Inflammatory macrophage (primary cell): ENCODE results near the gene MECP2.

Source experiments
- DNase-seq, 2 donors: peaks; one replicate each; pipeline ENCODE4 v3.0.0-alpha.2; 2020 to 2022

MECP2 gene

GRCh38 chrX:154115071-154115470, 17.6 kb upstream of the MECP2 start:
- DNase-seq = no peak

DNA sequence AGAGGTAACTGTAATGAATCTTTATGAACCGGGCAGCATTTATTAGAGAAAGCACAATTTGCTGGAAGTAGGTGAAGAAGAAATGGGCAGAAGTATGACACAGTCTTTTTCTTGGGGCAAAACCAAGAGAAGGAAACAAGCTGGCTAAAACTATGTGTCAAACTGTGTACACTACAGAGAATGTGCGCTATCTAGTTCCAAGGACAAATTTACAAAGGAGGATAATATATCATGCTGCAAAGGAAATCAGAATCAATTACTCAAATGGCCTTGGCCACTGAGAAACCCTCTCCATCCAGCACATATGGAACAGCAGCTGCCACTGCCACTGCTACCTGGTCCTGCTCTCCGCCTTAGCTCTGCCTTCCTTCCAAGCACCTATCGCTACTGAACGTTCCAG, 17.1 kb upstream of the MECP2 start:
- no peak for DNase-seq

- DNase-seq = no peak
Measured at GRCh38 chrX:154113729-154114128, 16.2 kb upstream of the MECP2 start.

DNA sequence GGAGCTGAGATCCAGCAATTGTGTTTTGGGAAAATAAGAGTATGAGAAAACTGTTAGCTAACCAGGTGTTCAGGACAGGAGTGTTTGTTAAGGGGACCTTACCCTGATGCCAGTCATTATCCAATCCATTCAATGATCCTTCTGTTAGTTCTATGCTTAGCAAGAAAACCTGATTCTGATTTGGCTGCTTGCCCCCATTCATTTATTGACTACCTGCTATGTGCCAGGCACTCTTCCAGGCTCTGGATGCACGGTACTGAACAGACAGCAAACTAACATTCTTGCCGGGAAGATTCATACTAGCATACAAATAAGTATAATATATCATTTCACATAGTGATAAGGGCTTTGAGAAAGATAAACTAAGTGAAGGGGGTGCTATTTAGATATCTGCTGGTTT, 1.0 kb upstream of the MECP2 start:
- DNase-seq = no peak

GRCh38 chrX:154097003-154097588, 421 bp downstream of the MECP2 start:
- peak; percentile 32 to 46 for DNase-seq

- DNase-seq = peak; percentile 3 to 48
Measured at GRCh38 chrX:154096140-154097002, 1.1 kb downstream of the MECP2 start.

- DNase-seq = no peak
Measured at GRCh38 chrX:154094833-154095232, 2.7 kb downstream of the MECP2 start.

DNA sequence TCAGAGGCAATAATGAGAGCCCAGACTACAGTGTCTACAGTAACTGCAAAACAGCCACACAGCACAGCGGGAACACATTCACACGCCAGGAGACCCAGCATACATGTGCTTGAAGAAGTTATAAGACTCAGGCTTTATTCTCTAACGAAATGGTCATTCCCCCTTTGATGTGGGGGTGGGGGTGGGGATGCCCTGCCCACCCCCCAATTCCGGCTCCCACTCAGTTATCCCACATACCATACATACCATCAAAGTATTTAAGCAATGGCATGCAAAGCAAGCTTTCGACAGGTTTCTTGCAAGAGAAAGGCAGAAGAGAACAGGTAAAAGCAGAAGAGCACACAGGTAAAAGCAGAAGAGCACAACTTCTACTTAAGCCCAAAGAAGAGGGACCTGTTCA, 3.6 kb downstream of the MECP2 start:
- DNase-seq = no peak

- DNase-seq = no peak
Measured at GRCh38 chrX:154092371-154092770, 5.1 kb downstream of the MECP2 start.

GRCh38 chrX:154091678-154092077, 5.8 kb downstream of the MECP2 start:
- peak; percentile 27 to 65 for DNase-seq

GRCh38 chrX:154090731-154091130, 6.8 kb downstream of the MECP2 start:
- no peak for DNase-seq

DNA sequence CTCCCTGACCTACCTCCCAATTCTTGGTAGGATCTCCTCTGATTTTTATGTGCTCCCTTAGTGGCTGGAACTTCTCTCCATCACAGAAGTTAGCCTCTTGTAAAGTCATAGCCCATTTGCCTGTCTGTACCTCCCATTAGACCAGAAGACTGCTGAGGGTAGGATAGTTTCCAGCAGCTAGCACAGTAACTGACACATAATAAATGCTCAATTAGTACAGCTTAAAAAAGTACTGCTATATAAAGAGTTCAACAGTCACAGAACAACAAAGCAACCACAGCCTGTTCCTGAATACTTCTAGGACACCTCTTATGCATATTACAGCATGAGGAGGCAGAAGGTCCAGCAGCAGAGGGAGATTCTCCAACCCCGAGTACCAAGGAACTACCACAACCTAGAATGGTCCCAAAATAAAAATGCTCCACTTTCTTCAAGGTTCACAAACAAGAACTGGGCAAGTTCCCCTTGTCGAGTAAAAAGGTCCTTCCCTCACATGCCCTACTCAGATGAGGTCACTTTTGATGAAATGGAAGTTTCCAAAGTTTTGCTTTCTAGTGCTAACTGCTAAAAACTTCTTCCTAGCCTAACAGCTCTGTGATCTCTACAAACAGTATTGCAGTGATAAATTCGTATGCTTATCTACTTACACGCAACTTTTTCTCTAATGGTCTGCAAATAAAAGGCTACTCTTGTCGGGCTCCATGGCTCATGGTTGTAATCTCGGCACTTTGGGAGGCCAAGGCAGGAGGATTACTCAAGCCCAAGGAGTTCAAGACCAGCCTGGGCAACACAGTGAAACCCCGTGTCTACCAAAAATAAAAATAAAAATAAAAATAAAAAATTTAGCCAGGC, 12.8 kb downstream of the MECP2 start:
- DNase-seq = peak; percentile 56 to 65

DNA sequence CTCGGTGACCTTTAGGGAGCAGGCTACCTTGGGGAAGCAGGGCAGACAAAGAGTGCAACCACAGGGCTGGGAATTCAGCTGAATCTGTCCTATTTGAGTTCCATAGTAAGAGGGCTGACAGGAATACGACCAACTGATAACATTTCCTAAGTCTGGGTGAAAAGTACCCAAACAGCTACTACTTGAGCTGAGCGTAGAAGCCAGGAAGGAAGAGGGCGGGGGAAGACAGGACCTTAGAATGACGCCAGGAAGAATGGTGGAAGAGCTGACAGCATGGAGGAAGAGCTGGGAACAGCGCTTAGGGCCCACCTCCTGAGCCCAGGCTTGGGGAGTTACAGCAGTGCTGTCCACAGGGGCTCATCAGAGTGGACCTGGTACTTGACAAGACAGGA, 14.4 kb downstream of the MECP2 start:
- DNase-seq = no peak

DNA sequence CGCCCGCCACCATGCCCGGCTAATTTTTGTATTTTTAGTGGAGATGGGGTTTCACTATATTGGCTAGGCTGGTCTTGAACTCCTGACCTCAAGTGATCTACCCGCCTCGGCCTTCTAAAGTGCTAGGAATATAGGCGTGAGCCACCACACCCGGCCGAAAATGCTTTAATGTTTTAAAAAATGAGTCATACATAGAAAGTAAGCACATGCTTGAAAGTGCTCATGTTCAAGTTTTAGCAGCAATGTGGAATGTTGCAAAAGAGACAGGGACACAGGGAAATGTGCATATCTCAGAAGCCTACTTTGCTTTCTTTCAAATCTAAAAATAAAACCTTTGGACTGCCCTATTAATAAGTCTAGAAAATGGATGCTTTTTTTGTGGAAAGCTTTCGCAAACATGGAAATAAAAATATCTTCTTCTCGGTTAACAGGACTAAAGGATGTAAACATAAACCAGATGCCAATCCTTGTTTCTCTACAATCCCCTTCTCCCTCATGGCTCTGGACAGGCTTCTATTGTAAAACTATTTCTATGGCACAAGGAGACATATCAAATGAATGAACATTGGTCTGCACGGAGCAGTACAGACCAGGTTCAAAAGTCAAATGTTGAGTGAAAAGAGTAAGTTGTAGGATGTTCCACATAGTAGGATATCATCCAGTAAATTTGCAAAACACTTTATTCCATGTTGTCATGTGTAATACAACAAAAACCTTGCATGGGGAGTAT, 15.0 kb downstream of the MECP2 start:
- peak; percentile 45 to 54 for DNase-seq

DNA sequence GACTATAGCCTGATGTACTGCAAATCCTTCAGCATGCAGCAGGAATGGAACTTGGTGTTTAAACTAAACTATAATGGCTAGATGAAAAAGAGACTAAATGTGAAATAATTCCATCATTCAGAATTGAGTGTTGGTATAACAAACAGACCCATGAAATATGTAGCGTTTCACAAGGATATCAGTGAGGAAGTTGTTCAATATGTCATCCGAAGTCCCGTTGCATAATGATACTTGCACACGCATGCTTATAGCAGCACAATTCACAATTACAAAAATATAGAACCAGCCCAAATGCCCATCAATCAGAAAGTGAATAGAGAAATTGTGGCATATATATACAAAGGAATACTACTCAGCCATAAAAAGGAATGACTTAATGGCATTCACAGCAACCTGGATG, 20.4 kb downstream of the MECP2 start:
- peak; percentile 49 to 64 for DNase-seq

DNA sequence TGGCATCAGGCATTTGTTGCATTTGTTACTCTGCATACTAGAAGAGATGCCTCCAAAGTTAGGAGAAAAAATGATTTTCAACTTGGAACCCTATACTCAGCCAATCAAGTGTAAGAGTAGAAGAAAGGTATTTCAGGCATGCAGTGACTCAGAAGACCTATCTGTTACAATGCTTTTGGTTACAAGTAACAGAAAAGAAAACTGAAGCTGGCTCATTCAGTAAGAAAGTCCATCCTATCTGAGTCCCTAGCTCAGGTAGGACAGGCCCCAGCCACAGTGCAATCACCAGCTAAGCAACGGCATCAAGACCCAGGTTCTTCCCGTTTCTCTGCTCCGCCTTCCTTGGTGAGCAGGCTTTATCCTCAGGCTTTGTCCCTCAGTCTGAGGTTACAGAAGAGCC, 23.3 kb downstream of the MECP2 start:
- DNase-seq = no peak

GRCh38 chrX:154072192-154072591, 25.3 kb downstream of the MECP2 start:
- no peak for DNase-seq

GRCh38 chrX:154068560-154068959, 29.0 kb downstream of the MECP2 start:
- peak in 1 of 2 donors; percentile 36 for DNase-seq

GRCh38 chrX:154064637-154065435, 32.7 kb downstream of the MECP2 start:
- DNase-seq = no peak

DNA sequence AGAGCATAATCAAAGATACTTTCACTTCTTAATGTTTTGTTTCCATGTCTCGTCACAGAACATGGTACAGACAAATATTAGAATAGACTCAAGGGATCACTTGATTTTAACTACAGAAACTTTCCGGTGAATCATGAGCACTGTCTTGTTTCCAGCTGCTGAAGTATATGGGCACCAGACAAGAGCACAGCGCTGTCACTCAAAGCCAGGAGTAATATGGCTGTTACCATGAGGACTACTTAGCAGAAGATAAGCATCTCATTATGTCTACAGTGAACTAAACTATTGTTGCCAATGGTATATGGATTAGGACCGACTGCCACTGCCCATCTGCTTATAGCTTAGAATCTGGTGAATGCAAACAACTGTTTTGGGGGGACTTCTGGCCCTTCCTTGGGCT, 34.3 kb downstream of the MECP2 start:
- no peak for DNase-seq

GRCh38 chrX:154061801-154062200, 35.7 kb downstream of the MECP2 start:
- no peak for DNase-seq

- no peak for DNase-seq
Measured at GRCh38 chrX:154059729-154060245, 37.7 kb downstream of the MECP2 start.
